Activated CD8-positive, alpha-beta memory T cell treated with anti-CD3 and anti-CD28 coated beads, Interleukin-2, amount 50 U/mL, for 1 hour (primary cell): Measurements from ENCODE around the gene ZBTB20.
A peak's percentile ranks its signal among the peaks of the same experiment; 100 is the strongest.
"Not testable (repeated sequence)": the region's sequence is repeated elsewhere in the genome, so short reads cannot be mapped to it uniquely, and the experiment has no call there.

ENCODE experiments used
- DNase-seq: peaks from one replicate; pipeline ENCODE4 v3.0.0-alpha.2; 2020; ENCODE audit errors: extremely low read depth

Gene ZBTB20

DNA sequence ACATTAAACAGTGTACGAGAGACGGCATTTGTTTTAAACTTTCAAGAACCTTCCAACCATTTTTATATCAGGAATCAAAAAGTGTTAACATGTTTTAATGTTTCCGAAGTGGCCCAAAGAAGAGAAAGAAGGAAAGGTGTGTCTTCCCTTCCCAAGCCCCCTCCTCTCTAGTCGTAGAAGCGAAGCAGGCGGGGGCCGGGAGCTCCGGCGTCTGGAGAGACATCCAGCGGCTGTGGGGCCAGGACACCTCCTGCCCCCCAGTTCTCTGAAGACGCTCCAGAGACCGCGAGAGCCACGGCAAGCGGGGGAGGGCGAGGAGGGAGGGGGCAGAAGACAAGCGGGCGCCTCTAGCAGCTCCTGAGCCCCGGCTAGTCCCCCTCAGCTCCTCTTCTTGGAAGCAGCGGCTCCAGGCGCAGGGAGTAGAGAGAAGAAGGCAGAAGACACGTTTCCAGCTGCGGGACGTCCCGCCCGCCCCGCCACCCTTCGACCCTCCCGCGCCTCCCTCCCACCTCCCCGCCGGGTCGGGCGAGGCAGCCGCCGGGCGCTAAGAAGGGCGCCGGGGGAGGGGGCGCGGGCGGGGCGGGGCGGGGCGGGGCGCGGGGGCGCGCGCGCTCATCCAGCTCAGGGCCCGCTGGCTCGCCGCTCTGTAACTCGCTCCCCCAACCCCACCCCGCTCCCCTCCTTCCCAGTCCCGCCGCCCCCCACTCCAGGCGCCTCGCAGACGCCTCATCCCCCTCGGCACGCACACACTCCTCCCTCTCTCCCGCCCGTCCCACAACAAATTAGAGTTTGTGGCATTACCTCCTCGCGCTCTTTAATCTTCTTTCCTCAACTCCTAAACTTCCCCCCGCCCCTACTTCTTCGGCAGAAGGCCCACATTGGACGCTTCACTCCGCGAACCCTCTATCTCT, at the start of gene ZBTB20:
ZBTB20 (minus strand) TSS at position 871 of the 911 bp plus-strand sequence.
- peak; percentile 30 for DNase-seq

DNA sequence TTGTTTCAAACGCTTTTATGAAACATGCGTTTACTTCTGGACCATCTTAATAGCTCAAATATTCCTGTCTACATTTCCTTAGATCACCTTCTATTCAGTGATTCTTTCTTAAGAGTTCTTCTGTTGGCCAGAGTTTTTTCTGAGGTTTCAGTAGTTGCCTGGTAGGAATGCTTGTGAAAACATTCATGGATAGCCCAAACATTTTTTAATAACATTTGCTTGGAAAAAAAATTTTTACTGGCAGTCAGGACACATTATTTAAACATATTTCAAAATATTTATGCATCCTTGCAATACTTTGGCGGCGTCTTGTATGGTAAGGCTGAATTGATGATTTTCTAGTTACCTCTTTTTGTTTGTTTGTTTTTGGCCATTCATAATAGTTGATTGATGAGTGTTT, 47.4 kb upstream of the ZBTB20 start:
- no peak for DNase-seq

DNA sequence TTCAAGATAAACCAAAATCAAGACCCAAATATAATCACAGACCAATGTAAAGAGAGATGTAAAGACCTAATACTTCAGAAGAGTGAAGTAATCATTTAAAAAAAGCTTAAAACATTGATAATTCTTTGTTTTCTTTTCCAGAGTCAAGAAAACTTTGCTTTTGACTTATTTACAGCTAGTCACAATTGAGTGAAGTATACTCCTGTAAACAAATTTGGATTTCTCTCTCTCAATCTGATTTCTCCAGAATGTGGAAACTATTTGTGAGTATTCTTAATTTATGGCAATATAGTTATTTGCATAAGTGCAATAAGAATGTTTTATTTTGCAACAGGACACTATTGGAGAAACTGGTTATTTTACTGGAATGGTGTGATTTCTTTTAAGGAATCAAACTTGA, 43.7 kb upstream of the ZBTB20 start:
- DNase-seq = no peak

DNA sequence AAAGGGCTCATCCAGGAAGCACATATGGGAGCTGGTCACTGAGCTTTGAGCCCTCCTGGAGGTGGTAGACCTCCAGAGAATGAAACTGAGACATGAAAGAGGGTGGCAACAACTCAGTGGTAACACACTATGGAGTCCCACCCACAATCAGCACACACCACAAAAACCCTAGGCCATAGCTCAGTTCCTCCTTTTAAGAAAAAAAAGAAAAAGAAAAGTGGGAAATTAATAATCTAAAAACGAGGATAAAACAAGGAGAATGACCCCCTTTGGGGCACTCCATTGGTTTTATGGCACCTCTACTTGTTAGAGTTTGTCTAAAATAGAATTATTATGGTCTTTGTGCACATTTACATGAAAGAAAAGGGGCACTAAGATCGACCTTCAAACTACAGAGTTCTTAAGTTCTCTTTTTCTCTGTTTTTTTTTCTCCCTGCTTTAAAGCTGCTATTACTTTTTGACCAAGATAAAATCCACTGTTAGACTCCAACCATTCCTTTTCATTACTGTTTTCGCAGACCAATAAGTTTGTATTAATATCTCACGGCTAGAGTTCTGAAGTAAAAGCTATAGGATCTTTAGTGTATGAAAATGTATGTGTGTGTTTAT, 40.2 kb upstream of the ZBTB20 start:
- DNase-seq = no peak

DNA sequence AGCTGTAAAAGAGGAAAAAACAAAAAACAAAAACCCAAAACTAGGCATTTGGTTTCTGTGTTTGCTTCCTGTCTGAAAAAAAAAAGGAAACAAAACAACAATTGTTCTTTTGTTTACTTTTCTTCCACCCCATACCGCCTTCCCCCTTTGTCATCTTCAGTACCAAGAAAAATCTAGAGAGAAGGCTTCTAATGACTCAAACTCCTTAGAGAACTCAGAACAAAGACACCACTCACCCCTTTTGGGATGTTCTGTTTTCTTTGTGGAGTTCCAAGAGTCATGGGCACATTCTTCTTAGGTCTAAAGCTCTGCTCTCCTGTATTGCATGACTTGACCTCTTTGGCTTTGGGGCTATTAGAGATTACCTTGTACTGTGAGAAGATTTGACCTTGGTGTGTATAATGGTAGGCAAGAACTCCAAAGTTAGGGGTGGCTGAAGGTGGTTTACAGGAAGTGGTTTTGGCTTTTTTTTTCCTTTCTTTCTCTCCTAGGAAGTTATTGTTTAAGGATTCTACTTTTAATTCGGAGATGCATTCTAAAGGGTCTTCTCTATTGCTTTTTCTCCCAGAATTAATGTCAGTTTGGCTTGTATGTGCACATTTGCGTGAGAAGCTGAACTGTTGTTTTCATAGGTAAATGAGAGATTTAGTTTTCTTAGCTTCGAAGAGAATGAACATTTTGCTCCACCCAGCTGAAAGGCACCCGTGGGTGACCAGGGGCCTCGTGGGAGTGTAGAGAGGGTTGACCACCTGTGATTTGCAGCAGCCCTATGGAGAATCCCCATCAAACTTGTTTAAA, 39.5 kb upstream of the ZBTB20 start:
- no peak for DNase-seq

DNA sequence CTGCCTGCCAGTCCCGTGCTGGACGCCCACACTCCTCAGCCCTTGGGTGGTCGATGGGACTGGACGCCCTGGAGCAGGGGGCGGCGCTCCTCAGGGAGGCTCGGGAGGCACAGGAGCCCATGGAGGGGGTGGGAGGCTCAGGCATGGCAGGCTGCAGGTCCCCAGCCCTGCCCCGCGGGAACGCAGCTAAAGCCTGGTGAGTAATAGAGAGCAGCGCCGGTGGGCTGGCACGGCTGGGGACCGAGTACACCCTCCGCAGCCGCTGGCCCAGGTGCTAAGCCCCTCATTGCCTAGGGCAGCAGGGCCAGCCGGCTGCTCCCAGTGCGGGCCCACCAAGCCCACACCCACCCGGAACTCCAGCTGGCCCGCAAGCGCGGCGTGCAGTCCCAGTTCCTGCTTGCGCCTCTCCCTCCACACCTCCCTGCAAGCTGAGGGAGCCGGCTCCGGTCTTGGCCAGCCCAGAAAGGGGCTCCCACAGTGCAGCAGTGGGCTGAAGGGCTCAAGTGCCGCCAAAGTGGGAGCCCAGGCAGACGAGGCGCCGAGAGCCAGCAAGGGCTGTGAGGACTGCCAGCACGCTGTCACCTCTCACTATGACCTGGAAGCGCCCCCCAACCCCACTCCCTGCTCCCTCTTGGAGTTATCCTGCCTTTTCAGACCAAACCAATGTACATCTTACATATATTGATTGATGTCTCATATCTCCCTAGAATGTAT, 37.9 kb upstream of the ZBTB20 start:
- not testable (repeated sequence) for DNase-seq

DNA sequence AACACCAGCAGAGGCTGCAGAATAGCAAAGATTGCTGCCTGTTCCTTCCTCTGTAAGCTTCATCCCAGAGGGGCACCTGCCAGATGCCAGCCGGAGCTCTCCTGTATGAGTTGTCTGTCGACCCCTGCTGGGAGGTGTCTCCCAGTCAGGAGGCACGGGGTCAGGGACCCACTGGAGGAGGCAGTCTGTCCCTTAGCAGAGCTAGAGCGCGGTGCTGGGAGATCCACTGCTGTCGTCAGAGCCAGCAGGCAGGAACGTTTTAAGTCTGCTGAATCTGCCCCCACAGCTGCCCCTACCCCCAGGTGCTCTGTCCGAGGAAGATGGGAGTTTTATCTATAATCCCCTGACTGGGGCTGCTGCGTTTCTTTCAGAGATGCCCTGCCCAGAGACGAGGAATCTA, 31.8 kb upstream of the ZBTB20 start:
- DNase-seq = not testable (repeated sequence)

DNA sequence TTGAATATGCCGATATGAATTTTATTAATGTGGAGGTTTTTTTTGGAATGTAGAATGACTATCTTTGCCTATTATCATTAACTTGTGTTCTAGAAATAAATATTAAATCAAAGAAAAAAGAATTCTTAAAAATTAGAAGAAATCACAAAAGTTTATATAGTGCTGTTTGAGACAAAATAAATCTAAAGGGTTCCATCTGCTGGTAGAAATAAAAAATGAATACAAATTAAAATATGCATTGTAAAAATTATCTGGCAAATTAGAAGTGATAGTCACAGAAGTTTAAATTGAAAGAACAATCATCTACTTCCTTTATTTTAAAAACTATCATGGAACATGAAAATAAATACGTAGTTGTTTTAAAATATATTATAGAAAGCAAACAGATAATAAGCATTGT, 22.7 kb upstream of the ZBTB20 start:
- no peak for DNase-seq

DNA sequence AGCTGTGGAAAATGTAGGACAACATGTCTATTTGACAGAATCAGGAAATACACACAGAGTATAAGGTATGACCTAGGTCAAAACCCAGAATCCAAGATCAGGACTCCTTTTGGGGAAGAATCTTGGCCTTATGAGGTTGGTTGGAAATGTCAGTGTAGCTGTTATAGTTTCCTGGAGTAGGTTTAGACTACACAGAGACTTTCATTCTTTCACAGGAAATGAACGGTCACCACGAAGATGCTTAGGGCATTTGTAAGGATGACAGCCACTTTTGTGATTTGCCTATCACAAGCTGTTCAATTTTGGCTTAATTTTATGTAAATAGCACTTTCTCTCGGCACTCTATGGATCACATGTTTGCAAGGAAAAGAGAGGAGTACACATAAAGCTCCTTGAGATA, 18.6 kb upstream of the ZBTB20 start:
- no peak for DNase-seq

DNA sequence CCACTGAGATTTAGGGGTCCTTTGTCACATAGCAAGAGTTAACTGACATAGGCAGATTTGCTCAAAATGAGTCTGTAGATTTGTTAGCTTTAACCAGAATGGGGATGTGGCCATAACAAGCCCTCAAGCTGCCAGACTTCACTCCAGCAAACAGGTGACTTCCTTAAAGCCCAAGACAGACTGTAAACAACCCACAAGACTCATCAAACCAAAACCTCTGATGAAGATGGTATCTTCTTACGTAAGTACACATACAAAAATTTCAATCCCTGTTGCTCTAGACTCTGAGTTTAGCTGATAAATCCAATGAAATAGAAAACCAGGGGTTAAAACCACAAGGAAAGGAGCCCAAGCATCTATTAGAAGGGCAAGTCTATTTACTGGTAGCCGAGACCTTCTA, 18.2 kb upstream of the ZBTB20 start:
- DNase-seq = no peak

DNA sequence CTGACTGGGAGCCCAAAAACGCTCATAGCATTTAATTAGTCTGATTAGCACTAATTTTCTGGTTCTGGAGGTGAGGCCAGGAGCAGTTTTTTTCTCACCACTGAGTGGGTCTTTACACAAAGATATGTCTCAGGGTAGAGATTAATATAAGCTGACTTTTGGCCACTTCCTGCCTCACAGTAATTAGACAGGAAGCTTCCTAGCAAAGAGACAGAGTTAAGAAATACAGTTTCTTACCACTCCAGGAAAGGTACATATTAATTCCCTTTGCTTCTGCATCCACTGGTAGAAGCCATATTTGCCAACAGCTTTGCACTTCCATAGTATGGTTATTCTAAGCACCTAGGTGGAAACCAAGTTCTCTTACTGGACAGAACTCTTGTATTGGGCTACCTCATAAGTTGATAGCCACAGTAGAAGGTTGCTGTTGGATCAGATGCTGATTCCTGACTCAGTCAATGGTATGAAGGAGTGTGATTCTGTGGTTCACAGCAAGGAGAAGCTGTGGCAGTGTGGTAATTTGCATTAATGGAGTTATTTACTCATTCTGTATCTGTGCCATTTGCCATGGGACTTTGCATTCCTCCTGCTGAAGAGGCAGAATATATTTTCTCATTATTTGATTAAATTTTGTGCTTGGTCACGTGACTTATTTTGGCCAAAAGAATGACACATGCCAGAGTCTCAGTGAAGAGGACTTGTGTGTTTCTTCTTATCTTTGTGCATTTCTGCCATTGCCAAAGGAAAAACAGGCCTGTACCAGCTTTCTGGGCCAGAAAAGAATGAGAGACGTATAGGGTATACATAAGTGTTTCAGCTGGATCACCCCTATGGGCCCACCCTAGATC, 17.5 kb upstream of the ZBTB20 start:
- no peak for DNase-seq

DNA sequence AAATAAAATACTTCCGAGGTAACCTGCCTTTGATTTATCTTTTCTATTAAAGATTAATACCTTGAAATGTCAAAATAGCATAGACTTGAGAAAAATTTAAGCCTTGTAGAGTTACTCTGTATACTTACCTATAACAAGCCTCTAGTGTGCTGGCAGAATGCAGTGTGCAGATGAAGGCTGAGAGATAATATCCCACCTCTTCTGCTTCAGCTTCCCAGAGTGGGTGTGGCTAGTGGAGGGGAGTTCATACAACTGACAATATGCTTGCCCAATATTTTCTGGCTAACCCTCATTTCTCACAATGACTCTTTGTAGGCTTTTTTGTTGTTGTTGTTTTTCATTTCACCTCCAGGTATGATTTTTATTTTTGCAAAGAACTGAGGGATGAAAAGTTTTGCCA, 15.7 kb upstream of the ZBTB20 start:
- no peak for DNase-seq

DNA sequence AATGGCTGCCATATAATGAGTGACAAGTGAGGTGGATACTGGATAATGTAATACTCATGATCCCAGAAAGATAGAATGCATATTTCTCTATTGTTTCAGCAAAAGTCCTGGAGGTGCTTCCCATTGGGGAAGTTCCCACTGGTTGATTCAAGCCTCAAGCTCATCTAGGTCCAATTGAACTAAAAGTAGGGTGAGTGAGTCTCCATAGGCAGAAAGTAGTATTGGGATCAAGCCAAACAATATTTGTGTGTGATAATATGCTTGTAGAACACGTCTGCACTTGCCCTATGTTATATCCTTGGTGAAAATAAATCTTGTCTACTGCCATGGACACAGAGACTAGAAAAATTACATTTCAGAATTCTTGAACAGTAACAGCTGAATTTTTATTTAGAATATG, 14.8 kb upstream of the ZBTB20 start:
- DNase-seq = no peak

DNA sequence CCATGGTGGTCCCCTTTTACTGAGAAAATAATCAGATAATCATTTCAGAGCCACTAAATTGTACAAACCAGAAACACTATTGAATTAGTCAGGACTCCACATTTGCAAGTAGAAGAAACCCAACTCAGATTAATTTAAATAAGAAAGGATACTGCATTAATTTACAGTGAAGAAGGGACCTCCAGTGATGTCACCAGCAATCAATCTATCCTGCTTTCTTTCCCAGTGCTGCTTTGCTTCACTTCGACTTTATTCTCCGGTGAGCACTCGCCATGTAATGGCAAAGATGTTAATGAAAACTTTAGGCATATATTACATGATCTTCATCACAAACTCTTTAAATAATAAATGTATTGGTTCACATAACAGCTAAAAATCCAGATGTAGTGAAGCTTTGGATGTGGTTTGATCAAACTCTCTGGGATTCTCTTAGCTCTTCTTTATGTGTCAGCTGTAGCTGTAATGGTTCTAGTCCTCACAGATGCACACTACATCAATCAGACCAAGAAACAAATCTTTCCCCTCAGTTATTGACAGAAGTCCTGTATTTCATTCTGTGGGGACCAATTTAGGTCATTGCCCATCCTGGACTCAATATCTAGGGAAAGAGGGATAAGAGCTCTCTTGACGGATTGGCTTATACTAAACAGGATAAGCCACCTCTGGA, 14.2 kb upstream of the ZBTB20 start:
- DNase-seq = no peak

DNA sequence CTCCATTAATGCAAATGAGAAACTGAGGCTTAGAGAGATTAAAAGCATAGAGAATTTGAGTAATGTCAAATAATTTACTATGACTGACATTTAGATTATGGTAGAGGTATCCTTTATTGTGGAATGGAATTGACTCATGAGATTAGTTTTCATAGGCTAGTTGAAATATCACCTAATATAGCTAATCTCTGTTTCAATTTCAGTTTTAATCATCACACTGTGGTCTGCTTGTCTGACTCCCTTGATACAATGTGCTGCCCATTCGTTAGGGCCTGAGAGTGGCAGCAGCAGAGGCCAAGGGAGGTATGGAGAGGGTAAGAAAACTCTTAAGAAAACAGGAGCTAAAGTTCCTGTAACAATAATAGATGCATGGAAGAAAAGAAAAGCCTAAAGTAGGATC, 13.2 kb upstream of the ZBTB20 start:
- DNase-seq = no peak

DNA sequence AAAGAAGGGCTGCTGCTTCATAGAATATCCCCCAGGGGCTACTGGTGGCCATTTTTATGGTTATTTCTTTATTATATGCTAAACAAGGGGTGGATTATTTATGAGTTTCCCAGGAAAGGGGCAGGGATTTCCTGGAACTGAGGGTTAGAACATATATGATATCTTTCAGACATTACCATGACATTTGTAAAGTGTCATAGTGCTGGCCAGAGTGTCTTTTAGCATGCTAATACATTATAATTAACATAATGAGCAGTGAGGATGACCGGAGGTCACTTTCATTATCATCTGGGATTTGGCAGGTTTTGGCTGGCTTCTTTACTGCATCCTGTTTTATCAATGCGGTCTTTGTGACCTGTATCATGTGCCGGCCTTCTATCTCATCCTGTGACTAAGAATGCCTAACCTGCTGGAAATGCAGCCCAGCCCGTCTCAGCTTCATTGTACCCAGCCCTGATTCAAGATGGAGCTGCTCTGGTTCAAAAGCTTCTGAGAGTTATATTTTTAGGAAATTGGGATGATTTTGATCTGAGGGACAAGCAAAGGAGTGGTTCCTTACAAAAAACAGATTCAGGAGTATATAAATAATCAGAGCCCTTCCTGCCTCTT, 9.1 kb upstream of the ZBTB20 start:
- DNase-seq = no peak

DNA sequence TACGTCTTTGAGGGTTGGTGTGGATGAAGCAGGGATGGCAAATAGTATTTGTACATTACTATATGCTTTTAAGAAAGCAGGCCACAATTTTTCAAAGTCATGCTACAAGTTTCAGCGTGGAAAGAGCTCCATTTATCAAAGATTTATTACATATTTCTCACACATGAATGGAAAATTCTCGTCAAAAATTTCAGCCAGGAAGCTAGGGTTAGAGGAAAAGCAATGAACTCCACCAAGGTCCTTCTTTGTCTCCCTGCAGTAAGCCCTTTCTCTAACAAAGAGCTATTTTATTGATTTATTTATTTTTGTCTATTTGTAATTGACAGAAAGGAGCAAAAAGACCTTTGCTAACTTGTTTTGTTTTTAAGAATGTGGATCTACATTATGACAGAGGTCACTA, 7.5 kb upstream of the ZBTB20 start:
- DNase-seq = no peak

DNA sequence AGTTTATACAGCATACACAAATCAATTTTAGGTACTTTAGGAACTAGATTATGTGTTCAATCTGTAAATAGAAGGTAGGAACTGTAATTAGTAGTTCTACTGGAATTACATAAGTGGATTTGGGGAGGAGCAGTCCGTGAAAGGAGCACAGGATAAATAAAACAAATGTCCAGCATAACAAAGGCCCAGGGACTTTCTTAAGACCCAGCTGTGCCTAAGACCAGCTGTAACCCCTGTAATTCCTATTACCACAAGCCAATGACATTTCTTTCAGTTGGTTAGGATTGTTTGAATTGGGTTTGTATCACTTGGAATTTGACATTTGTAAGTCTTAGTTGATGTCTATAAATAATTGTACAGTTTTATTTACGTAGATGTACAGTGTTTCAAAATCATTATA, 4.8 kb upstream of the ZBTB20 start:
- no peak for DNase-seq

DNA sequence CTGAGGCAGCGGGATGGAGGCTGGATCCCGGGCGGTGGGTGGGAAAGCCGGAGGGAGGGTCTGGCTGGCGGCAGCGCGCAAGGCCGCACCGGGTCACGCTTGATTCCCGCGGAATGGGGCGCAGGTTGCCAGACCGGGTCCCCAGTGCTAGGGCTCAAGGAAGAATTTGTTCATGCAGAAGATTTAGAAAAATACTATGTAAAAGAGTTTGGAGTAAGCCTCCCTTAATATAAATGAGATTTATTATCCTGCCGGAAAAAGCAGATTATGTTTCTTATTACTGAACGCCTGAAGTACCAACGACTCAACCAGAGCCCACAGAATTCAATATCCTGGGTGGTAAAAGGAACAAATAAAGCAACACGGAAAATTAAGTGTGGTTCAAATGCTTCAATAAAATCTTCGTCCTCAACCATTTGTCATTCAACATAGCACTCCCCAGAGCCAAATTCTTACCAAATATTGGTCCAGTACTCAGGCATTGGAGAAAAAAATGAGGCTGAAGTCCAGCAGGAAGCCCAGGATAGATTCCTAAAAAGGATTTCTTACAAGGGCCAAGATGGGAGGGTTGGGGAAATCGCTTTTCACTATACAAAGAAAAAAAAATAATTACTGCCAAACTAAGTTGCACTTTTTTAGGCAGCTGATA, 1.2 kb upstream of the ZBTB20 start:
- no peak for DNase-seq
